ENCODE measurements around the gene GSK3B. TPM values are rescaled to one million over a fixed set of nuclear protein-coding genes. Genes with fewer than 3 reads are reported as not detected.

Gene GSK3B
- total RNA-seq, 6 donors from 2014 or later: 41.4 to 84.9 (median 48.0) TPM

DNA sequence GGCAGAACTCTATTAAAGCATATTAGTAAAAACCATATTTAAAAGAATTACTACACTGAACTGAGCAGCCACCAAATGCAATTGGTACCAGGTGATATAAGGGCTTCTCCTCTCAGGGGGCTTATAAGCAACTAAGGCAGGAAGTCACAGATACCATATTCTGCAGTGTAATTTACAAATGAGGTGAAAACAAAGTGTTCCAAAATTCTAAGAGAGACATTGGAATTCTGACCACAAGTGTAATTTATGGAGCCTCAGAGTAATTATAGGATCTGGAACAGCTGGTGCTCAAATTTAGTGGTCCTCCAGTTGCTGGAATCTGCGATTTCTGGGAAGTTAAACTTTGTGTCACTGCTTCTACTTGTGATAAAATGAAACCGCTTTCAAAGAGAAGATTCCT, 315.4 kb downstream of the GSK3B start:
- no peaks in the 10 kb centered on the region for H3K4me1 ChIP-seq
- H3K36me3 ChIP-seq: no peaks in the 10 kb centered on the region
- ATAC-seq (ENCODE audit: low FRiP score in 2 of 2) (no peak), DNase-seq (no peak)
- H3K9me3 ChIP-seq: peaks cover 0 to 5% (median 1%) of the 10 kb centered on the region in 4 donors
- no peaks in the 10 kb centered on the region for H3K27me3 ChIP-seq
- no peak for TF ChIP-seq EP300 (IDR thresholded peaks at IDR 0.05)
- no peak for TF ChIP-seq POLR2A (IDR thresholded peaks at IDR 0.05)
- TF ChIP-seq, protein P1, sequence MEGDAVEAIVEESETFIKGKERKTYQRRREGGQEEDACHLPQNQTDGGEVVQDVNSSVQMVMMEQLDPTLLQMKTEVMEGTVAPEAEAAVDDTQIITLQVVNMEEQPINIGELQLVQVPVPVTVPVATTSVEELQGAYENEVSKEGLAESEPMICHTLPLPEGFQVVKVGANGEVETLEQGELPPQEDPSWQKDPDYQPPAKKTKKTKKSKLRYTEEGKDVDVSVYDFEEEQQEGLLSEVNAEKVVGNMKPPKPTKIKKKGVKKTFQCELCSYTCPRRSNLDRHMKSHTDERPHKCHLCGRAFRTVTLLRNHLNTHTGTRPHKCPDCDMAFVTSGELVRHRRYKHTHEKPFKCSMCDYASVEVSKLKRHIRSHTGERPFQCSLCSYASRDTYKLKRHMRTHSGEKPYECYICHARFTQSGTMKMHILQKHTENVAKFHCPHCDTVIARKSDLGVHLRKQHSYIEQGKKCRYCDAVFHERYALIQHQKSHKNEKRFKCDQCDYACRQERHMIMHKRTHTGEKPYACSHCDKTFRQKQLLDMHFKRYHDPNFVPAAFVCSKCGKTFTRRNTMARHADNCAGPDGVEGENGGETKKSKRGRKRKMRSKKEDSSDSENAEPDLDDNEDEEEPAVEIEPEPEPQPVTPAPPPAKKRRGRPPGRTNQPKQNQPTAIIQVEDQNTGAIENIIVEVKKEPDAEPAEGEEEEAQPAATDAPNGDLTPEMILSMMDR (IDR thresholded peaks at IDR 0.05): no peak
- TF ChIP-seq POLR2AphosphoS5 (IDR thresholded peaks at IDR 0.05): no peak
- H3K27ac ChIP-seq: no peak overlapping the region
- 66 to 78% methylated on average over 2 of the region's 2 CpGs for WGBS, 2 donors
- no peak overlapping the region for H3K4me3 ChIP-seq

DNA sequence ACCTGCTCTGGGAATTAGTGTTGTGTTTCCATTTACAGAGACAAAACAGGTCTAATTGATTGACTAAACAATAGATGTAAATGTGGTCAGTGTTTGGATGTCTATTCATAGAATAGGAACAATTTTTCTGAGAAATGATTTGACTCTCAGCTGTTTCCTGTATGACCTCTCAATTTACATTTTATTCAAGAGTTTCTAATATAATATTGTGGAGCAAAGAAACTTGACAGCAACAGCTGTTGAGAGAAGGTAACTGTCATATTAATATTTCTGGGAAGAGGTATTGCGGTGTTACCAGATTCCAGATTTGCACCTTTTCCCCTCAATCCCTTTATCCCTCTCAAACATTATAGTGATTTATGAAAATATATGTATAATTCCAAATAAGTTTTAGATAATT, 316.1 kb downstream of the GSK3B start:
- WGBS, 2 donors: 95 to 100% methylated on average over 1 of the region's 1 CpG
- no peak for ATAC-seq (ENCODE audit: low FRiP score in 2 of 2)
- Histone ChIP-seq H3K27me3 (no peaks in the 10 kb centered on the region), H3K4me1 (no peaks in the 10 kb centered on the region), H3K36me3 (no peaks in the 10 kb centered on the region), H3K27ac (no peak overlapping the region), H3K9me3 (peaks cover 0 to 5% (median 1%) of the 10 kb centered on the region in 4 donors), H3K4me3 (no peak overlapping the region)
- DNase-seq: no peak
- TF ChIP-seq POLR2A (IDR thresholded peaks at IDR 0.05) (no peak), POLR2AphosphoS5 (IDR thresholded peaks at IDR 0.05) (no peak), EP300 (IDR thresholded peaks at IDR 0.05) (no peak)
- TF ChIP-seq, protein P1 (IDR thresholded peaks at IDR 0.05): no peak

DNA sequence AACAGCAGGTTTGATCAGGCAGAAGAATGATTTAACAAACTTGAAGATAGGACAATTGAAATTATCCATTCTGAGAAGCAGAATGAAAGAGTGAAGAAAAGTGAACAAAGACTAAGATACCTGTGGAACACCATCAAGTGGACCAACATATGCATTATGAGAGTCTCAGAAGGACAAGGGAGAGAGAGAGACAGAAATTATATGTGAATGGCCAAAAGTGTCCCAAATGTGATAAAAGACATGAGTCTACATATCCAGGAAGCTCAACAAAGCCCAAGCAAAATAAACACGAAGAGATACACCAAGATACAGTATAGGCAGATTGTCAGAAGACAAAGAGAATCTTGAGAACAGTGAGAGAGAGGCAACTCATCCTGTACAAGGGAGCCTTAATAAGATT, 317.9 kb downstream of the GSK3B start:
- Histone ChIP-seq H3K4me3 (no peak overlapping the region), H3K9me3 (peaks cover 0 to 5% (median 1%) of the 10 kb centered on the region in 4 donors), H3K27ac (no peak overlapping the region), H3K27me3 (no peaks in the 10 kb centered on the region), H3K4me1 (no peaks in the 10 kb centered on the region), H3K36me3 (no peaks in the 10 kb centered on the region)
- TF ChIP-seq EP300 (IDR thresholded peaks at IDR 0.05): no peak
- no peak for TF ChIP-seq POLR2AphosphoS5 (IDR thresholded peaks at IDR 0.05)
- no peak for TF ChIP-seq POLR2A (IDR thresholded peaks at IDR 0.05)
- TF ChIP-seq, protein P1 (IDR thresholded peaks at IDR 0.05): no peak
- no peak for ATAC-seq (ENCODE audit: low FRiP score in 2 of 2)
- 54 to 78% methylated on average over 1 of the region's 1 CpG for WGBS, 2 donors
- no peak for DNase-seq

DNA sequence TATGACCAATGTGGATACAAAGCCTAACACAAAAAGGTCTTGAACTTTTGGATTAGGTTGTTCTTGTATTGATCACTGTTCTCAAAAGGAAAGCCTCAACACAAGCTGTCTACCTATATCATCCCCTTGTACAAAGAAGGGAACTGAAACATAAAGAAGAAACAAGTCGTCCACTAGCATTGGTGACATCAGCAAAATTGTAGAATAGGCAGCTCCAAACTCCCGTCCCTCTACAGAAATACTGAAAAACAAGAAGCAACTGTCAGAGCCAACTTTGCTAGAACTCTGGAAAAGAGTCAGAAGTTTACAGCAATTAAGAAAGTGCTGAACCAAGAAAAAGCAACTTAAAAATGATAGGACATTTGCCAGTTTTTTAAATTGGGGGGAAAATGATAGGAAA, 319.8 kb downstream of the GSK3B start:
- Histone ChIP-seq H3K9me3 (peaks cover 0 to 5% (median 1%) of the 10 kb centered on the region in 4 donors), H3K4me1 (peaks cover 0 to 3% (median under 1%) of the 10 kb centered on the region in 4 donors), H3K27ac (no peak overlapping the region), H3K27me3 (no peaks in the 10 kb centered on the region), H3K36me3 (no peaks in the 10 kb centered on the region), H3K4me3 (no peak overlapping the region)
- WGBS, 2 donors: 51 to 52% methylated on average over 2 of the region's 2 CpGs
- TF ChIP-seq EP300 (IDR thresholded peaks at IDR 0.05): no peak
- TF ChIP-seq POLR2A (IDR thresholded peaks at IDR 0.05): no peak
- TF ChIP-seq POLR2AphosphoS5 (IDR thresholded peaks at IDR 0.05): no peak
- TF ChIP-seq, protein P1 (IDR thresholded peaks at IDR 0.05): no peak
- ATAC-seq (ENCODE audit: low FRiP score in 2 of 2): no peak
- DNase-seq: no peak

Small RNA genes within 50 kb of the gene (small RNA-seq; reads per million reads assigned to genes)
- 0 reads per million in 4 donors for gene RN7SL397P
- gene RN7SL762P: 0 reads per million in 4 donors

Other genes with a start within 250 kb of the GSK3B start
- gene GPR156, start 190.8 kb upstream of the GSK3B start, total RNA-seq: 1 to 10 TPM in 1 of 6 donors, under 1 TPM in 4, not detected in 1; 0.20 to 1.0 (median 0.24) TPM

All from upper lobe of left lung (tissue), 6 donors.